Heart left ventricle (tissue), 16 donors: ENCODE results near the gene FADS6. TPM values are rescaled to one million over a fixed set of nuclear protein-coding genes. Genes with fewer than 3 reads are reported as not detected.
"Not testable (repeated sequence)": the region's sequence is repeated elsewhere in the genome, so short reads cannot be mapped to it uniquely, and the experiment has no call there.

Experiments
- ATAC-seq, 4 donors: fragments of 200-7000 bp; cut with Tn5 transposase; one replicate each; pipeline ENCODE4 v1.9.1; 2020 to 2022; ENCODE audit warnings: moderate library complexity in 4 of 4, mild to moderate bottlenecking in 3 of 4, moderate number of reproducible peaks in 1 of 4
- DNase-seq, 5 donors: peaks; one replicate each; pipeline ENCODE4 v3.0.0-alpha.2; 2020
- H3K27ac ChIP-seq, 12 donors: fragments of 200-600 bp; sonication (generic) in 4 of 12; one replicate each; pipeline versions ENCODE4 v1.5.0 to v1.8.0; 2016 to 2022; ENCODE audit warnings: mild to moderate bottlenecking in 2 of 12
- H3K27me3 ChIP-seq, 9 donors: fragments of 200-600 bp; sonication (generic) in 2 of 9; one replicate each; pipeline versions ENCODE4 v1.5.1 to v1.8.0; 2016 to 2022; ENCODE audit warnings: mild to moderate bottlenecking in 3 of 9
- H3K36me3 ChIP-seq, 9 donors: fragments of 200-600 bp; sonication (generic) in 2 of 9; one replicate each; pipeline versions ENCODE4 v1.5.0 to v1.8.0; 2018 to 2022; ENCODE audit warnings: mild to moderate bottlenecking in 2 of 9
- H3K4me1 ChIP-seq, 12 donors: fragments of 200-600 bp; sonication (generic) in 4 of 12; one replicate each; pipeline versions ENCODE4 v1.5.0 to v1.8.0; 2016 to 2022; ENCODE audit warnings: mild to moderate bottlenecking in 3 of 12
- H3K4me3 ChIP-seq, 12 donors: fragments of 200-600 bp; sonication (generic) in 4 of 12; one replicate each; pipeline versions ENCODE4 v1.5.0 to v1.8.0; 2017 to 2022; ENCODE audit warnings: mild to moderate bottlenecking in 9 of 12, moderate library complexity in 4 of 12
- H3K9me3 ChIP-seq, 12 donors: fragments of 200-600 bp; sonication (generic) in 4 of 12; one replicate each; pipeline versions ENCODE4 v1.5.0 to v1.8.0; 2016 to 2022; ENCODE audit warnings: mild to moderate bottlenecking in 1 of 12
- CTCF ChIP-seq, 12 donors: fragments of 200-600 bp; sonication (generic) in 4 of 12; IDR thresholded peaks; one replicate each; pipeline versions ENCODE4 v1.5.0 to v1.8.0; 2018 to 2022; ENCODE audit warnings: antibody characterized with exemption in 12 of 12, mild to moderate bottlenecking in 5 of 12
- POLR2A ChIP-seq, 2 donors: fragments of 450-650 bp; IDR thresholded peaks; one replicate each; pipeline ENCODE4 v1.6.1; 2017; ENCODE audit warnings: antibody characterized with exemption in 2 of 2, mild to moderate bottlenecking in 2 of 2, moderate library complexity in 2 of 2
- WGBS, 4 donors: extraction: QIAGEN DNeasy Blood & Tissue Kit in 2 of 4; methylation state at CpG; one replicate each; pipeline versions ENCODE4 v1.1.5 to v1.1.7; 2013 to 2018; 5-methylcytosine and 5-hydroxymethylcytosine counted together
- intact Hi-C, 10 donors: fragments of 100-400 bp; cut with DNase I; formaldehyde crosslinking; loops; one replicate each; pipeline versions ENCODE4 v1.11.1 to v1.14.2; 2022
- polyA plus RNA-seq, 2 donors: library from polyadenylated mRNA; stranded (reverse); fragments of 200-250 nt; gene quantifications; one replicate each; pipeline ENCODE4 v1.2.3, GENCODE V29; 2013
- total RNA-seq, 9 donors: library from RNA; depleted of rRNA in 2 of 9; stranded (reverse); fragments of >200 nt in 2 of 9; fragmentation: NEBNext Ultra II Directional in 3 of 9; extraction: Animal tissue kit (Norgen Biotek cat#: 25700) in 3 of 9; gene quantifications; one replicate each; pipeline versions ENCODE4 v1.1.0 to v1.2.4, GENCODE V29; 2016 to 2023
- donor health status: ischemic (EF 13 %, LVEDD 7.1; RV severe dilation, severe dysfunction).
- donor health status: healthy with polysubstance abuse.
- donor health status: DM: no; HTN: yes; CAD: no.
- donor health status: DM: no; HTN: no; CAD: no.
- donor health status: ischemic (EF 25% LVEDD 6.9; RV normal size, moderate dysfunction).
- donor health status: ischemic (EF 25% LVEDD 5.7; RV mildly dilated, moderate dysfunction).
- donor health status: healthy.
- donor health status: DM: yes; HTN: yes; CAD: no.
- donor health status: ischemic (EF 35%, LVEDD 5.7; RV mildly dilated, moderate dysfunction).
- donor health status: nonischemic (EF 11% LVEDD 7.7; RV severe dilation, severe dysfunction).
- donor health status: DM: yes; HTN: yes; CAD: no.
- donor health status: PGD.
- donor health status: ischemic (EF 29% LVEDD 5.4; RV normal size, mild dysfunction).
- donor health status: nonischemic (EF 23%, LVEDD 6.1; RV moderate dilation, normal function).

The FADS6 gene
- total and polyA plus RNA-seq, 11 donors = not detected

- peaks cover 9 to 58% (median 26%) of the 10 kb centered on the region in 9 donors for H3K27me3 ChIP-seq
These were observed 25.5 kb upstream of the FADS6 start for GRCh38 chr17:74918906-74919305.

GRCh38 chr17:74917430-74917829 is 24.0 kb upstream of the FADS6 start:
- Histone ChIP-seq H3K4me3 (no peak overlapping the region), H3K36me3 (no peaks in the 10 kb centered on the region), H3K27ac (no peak overlapping the region), H3K27me3 (peaks cover 4 to 43% (median 11%) of the 10 kb centered on the region in 9 donors), H3K4me1 (peaks cover 0 to 17% (median 0%) of the 10 kb centered on the region in 12 donors), H3K9me3 (no peaks in the 10 kb centered on the region)
- intact Hi-C loops = no loop called here
- DNase-seq (peak in 1 of 5 donors; percentile 49), ATAC-seq (peak in 1 of 4 donors; percentile 21)
- no peak for TF ChIP-seq POLR2A (IDR thresholded peaks at IDR 0.05)
- TF ChIP-seq CTCF (IDR thresholded peaks at IDR 0.05) = no peak
- WGBS, 4 donors = 58 to 80% (median 65%) methylated on average over 8 to 10 of the region's 10 CpGs

More at GRCh38 chr17:74918906-74919305, 25.5 kb upstream of the FADS6 start:
- intact Hi-C loops = no loop called here
- Histone ChIP-seq H3K4me1 (peaks cover 0 to 30% (median 12%) of the 10 kb centered on the region in 12 donors), H3K27ac (no peak overlapping the region), H3K36me3 (no peaks in the 10 kb centered on the region), H3K9me3 (no peaks in the 10 kb centered on the region), H3K4me3 (no peak overlapping the region)
- no peak for ATAC-seq
- DNase-seq = no peak
- 88 to 95% (median 93%) methylated on average over 5 of the region's 5 CpGs for WGBS, 4 donors
- TF ChIP-seq POLR2A (IDR thresholded peaks at IDR 0.05) (no peak), CTCF (IDR thresholded peaks at IDR 0.05) (no peak)

- Histone ChIP-seq H3K4me3 (no peak overlapping the region), H3K27me3 (peaks cover 4 to 37% (median 7%) of the 10 kb centered on the region in 9 donors), H3K27ac (no peak overlapping the region), H3K36me3 (no peaks in the 10 kb centered on the region), H3K4me1 (peaks cover 0 to 17% (median 0%) of the 10 kb centered on the region in 12 donors), H3K9me3 (no peaks in the 10 kb centered on the region)
- TF ChIP-seq CTCF (IDR thresholded peaks at IDR 0.05) (no peak), POLR2A (IDR thresholded peaks at IDR 0.05) (no peak)
- no peak for ATAC-seq
- intact Hi-C loops = no loop called here
- WGBS, 4 donors = 90 to 93% (median 91%) methylated on average over 11 of the region's 11 CpGs
- peak in 1 of 5 donors; percentile 7 for DNase-seq
These were observed 23.4 kb upstream of the FADS6 start for GRCh38 chr17:74916851-74917199.

- peaks cover 0 to 17% (median 0%) of the 10 kb centered on the region in 12 donors for H3K4me1 ChIP-seq
- TF ChIP-seq CTCF (IDR thresholded peaks at IDR 0.05) = no peak
- no peak for TF ChIP-seq POLR2A (IDR thresholded peaks at IDR 0.05)
- H3K9me3 ChIP-seq = no peaks in the 10 kb centered on the region
- no peaks in the 10 kb centered on the region for H3K36me3 ChIP-seq
- no peak for ATAC-seq
- intact Hi-C loops = no loop called here
- H3K27me3 ChIP-seq = peaks cover 0 to 32% (median 4%) of the 10 kb centered on the region in 9 donors
- peak in 1 of 5 donors; percentile 40 for DNase-seq
- H3K27ac ChIP-seq = no peak overlapping the region
- whole genome bisulfite sequencing, 4 donors = 81 to 90% (median 83%) methylated on average over 10 to 13 of the region's 13 CpGs
- H3K4me3 ChIP-seq = no peak overlapping the region
These were observed 22.9 kb upstream of the FADS6 start for GRCh38 chr17:74916136-74916850.

- H3K4me1 ChIP-seq, ATAC-seq, H3K4me3 ChIP-seq, H3K27me3 ChIP-seq, H3K36me3 ChIP-seq, intact Hi-C loops, H3K9me3 ChIP-seq, H3K27ac ChIP-seq, DNase-seq: not testable (repeated sequence)
- WGBS, 4 donors = 60 to 64% (median 62%) methylated on average over 8 of the region's 8 CpGs
These were observed 18.0 kb upstream of the FADS6 start for GRCh38 chr17:74911423-74911822.

- H3K27ac ChIP-seq, DNase-seq, ATAC-seq, H3K4me3 ChIP-seq, H3K9me3 ChIP-seq, H3K4me1 ChIP-seq, H3K36me3 ChIP-seq, intact Hi-C loops: not testable (repeated sequence)
- H3K27me3 ChIP-seq = peaks cover 0 to 16% (median under 1%) of the 10 kb centered on the region in 9 donors
- WGBS, 4 donors = 67 to 71% (median 69%) methylated on average over 4 of the region's 4 CpGs
These were observed 15.7 kb upstream of the FADS6 start for GRCh38 chr17:74909097-74909496.
